Stimulated activated CD4-positive, alpha-beta T cell treated with anti-CD3 and anti-CD28 coated beads, Interleukin-12 subunit alpha, Interleukin-12 subunit beta, amount 100 ng/mL, for 48 hours (primary cell): ENCODE measurements around the gene SUGCT.
A peak's percentile ranks its signal among the peaks of the same experiment; 100 is the strongest.
"Not testable (repeated sequence)": the region's sequence is repeated elsewhere in the genome, so short reads cannot be mapped to it uniquely, and the experiment has no call there.

ENCODE experiments used
- DNase-seq, 3 donors: peaks; one replicate each; pipeline ENCODE4 v3.0.0-alpha.2; 2020; ENCODE audit warnings: low read depth in 2 of 3, low spot score in 1 of 3

Gene SUGCT

GRCh38 chr7:40134428-40135316, at the start of gene SUGCT, which contains the start of gene MPLKIP:
SUGCT (plus strand) TSS chr7:40135005.
MPLKIP (minus strand) TSS chr7:40134622; CDS start chr7:40134567, 55 bp downstream.
- DNase-seq = peak; percentile 71 to 80 (median 77)

- no peak for DNase-seq
Measured at GRCh38 chr7:40092182-40092581, 42.6 kb upstream of the SUGCT start.

- DNase-seq = no peak
Measured at GRCh38 chr7:40093631-40094350, 41.0 kb upstream of the SUGCT start.

GRCh38 chr7:40095230-40095629, 39.6 kb upstream of the SUGCT start:
- DNase-seq = no peak

- no peak for DNase-seq
Measured at GRCh38 chr7:40095695-40096327, 39.0 kb upstream of the SUGCT start.

- DNase-seq = no peak
Measured at GRCh38 chr7:40097728-40098127, 37.1 kb upstream of the SUGCT start.

GRCh38 chr7:40098810-40099209, 36.0 kb upstream of the SUGCT start:
- DNase-seq = no peak

GRCh38 chr7:40099837-40100236, 35.0 kb upstream of the SUGCT start:
- no peak for DNase-seq

GRCh38 chr7:40101201-40101600, 33.6 kb upstream of the SUGCT start:
- no peak for DNase-seq

GRCh38 chr7:40102897-40103296, 31.9 kb upstream of the SUGCT start:
- DNase-seq = no peak

GRCh38 chr7:40105879-40106473, 28.8 kb upstream of the SUGCT start:
- no peak for DNase-seq

- no peak for DNase-seq
Measured at GRCh38 chr7:40115936-40116335, 18.9 kb upstream of the SUGCT start.

GRCh38 chr7:40117199-40117598, 17.6 kb upstream of the SUGCT start:
- not testable (repeated sequence) for DNase-seq

GRCh38 chr7:40118201-40118600, 16.6 kb upstream of the SUGCT start:
- not testable (repeated sequence) for DNase-seq

GRCh38 chr7:40120020-40120419, 14.8 kb upstream of the SUGCT start:
- DNase-seq = no peak

- not testable (repeated sequence) for DNase-seq
Measured at GRCh38 chr7:40122100-40122939, 12.5 kb upstream of the SUGCT start.

- DNase-seq = no peak
Measured at GRCh38 chr7:40122940-40123254, 11.9 kb upstream of the SUGCT start.

- peak in 1 of 3 donors; percentile 11 for DNase-seq
Measured at GRCh38 chr7:40133561-40134427, 1.0 kb upstream of the SUGCT start.

GRCh38 chr7:40135317-40135610, 459 bp downstream of the SUGCT start:
- peak in 1 of 3 donors; percentile 4 for DNase-seq

GRCh38 chr7:40137563-40137962, 2.8 kb downstream of the SUGCT start:
- DNase-seq = no peak
